ENCODE measurements around the gene RUFY1. TPM values are rescaled to one million over a fixed set of nuclear protein-coding genes. Genes with fewer than 3 reads are reported as not detected.

RUFY1 gene
- total RNA-seq, 1 experiment from 2014 or later, result 45.7 TPM

DNA sequence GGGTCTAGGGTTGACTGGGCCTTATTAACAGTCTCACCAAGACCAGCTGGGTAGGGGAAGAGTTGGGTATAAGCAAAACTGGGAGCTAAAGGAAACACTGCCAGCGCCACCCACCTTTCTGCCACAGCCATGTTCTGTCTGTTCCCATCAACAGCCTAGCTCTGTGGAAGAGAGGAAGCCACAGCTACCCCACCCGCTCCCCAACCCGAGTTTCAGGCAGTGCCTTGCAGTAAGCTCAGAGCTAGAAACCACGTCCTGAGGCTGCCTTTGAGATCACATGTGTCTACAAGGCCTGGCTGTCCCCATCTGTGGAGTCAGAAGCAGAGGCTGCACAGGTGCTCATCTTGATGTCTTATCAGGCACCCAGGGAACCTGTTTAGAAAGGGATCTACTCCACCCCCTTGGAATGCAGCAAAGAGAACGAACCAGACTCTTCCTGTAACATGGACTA lies 57.8 kb downstream of the RUFY1 start:
- Histone ChIP-seq H2AFZ (ENCODE audit: low read length) (no peak overlapping the region), H4K91ac (ENCODE audit: insufficient read length, low read depth, low read length) (no peak overlapping the region), H3K79me1 (ENCODE audit: insufficient read depth, low read depth, low read length, poor library complexity, severe bottlenecking) (no peaks in the 10 kb centered on the region), H3K18ac (ENCODE audit: insufficient read length, low read depth, low read length) (no peak overlapping the region), H3K27ac (ENCODE audit: insufficient read length, low read depth, low read length) (no peak overlapping the region), H2BK20ac (ENCODE audit: low read depth, low read length, poor library complexity, severe bottlenecking) (no peak overlapping the region), H4K5ac (ENCODE audit: insufficient read length, low read depth, low read length) (no peak overlapping the region), H2BK15ac (ENCODE audit: low read depth, low read length) (no peak overlapping the region), H3K79me2 (ENCODE audit: insufficient read depth, low read length) (no peaks in the 10 kb centered on the region), H3T11ph (ENCODE audit: low read length) (no peak overlapping the region), H4K8ac (replicated peaks; ENCODE audit: insufficient read length, low read depth, low read length) (no peak overlapping the region), H3K9me3 (ENCODE audit: control insufficient read depth, low read depth, low read length) (no peaks in the 10 kb centered on the region), H3K56ac (ENCODE audit: insufficient read length, low read depth, low read length) (no peak overlapping the region), H2BK120ac (ENCODE audit: low read depth, low read length, poor library complexity, severe bottlenecking) (no peak overlapping the region), H3K27me3 (ENCODE audit: insufficient read depth, low read length) (no peaks in the 10 kb centered on the region), H3K9ac (ENCODE audit: extremely low read depth, insufficient read length, low read length) (no peak overlapping the region), H2AK5ac (ENCODE audit: insufficient read length, low read length) (no peak overlapping the region), H3K23ac (ENCODE audit: insufficient read length, low read depth, low read length) (no peak overlapping the region), H2BK5ac (ENCODE audit: insufficient read length, low read length) (no peak overlapping the region), H3K4me1 (ENCODE audit: insufficient read depth, low read length) (no peaks in the 10 kb centered on the region), H4K20me1 (ENCODE audit: control insufficient read depth, insufficient read depth, insufficient read length) (no peaks in the 10 kb centered on the region), H3K23me2 (ENCODE audit: insufficient read length, low read depth, low read length, poor library complexity, severe bottlenecking) (no peaks in the 10 kb centered on the region), H2BK12ac (ENCODE audit: insufficient read length, low read depth, low read length) (no peak overlapping the region), H3K4me2 (ENCODE audit: insufficient read depth, insufficient read length, low read length) (no peak overlapping the region), H3K14ac (ENCODE audit: insufficient read depth, low read length) (no peak overlapping the region), H3K4ac (ENCODE audit: low read depth, low read length) (no peak overlapping the region)
- Mint-ChIP-seq H3K36me3 (ENCODE audit: insufficient read depth in 1 of 3, low read depth in 3 of 3) (peaks cover 24 to 91% (median 69%) of the 10 kb centered on the region in 3 experiments), H3K9me3 (no peaks in the 10 kb centered on the region; a peak in 1 of 5 replicates), H3K27me3 (ENCODE audit: low read depth) (peaks cover 1% of the 10 kb centered on the region), H3K27ac (peak overlapping the region in 2 of 3 experiments; percentile 25 to 92; a peak in 2 of 7 replicates), H3K4me1 (peaks cover 7 to 10% of the 10 kb centered on the region in 2 experiments; a peak in 1 of 4 replicates), H3K4me3 (no peak overlapping the region)
- no peak for DNase-seq
- TF ChIP-seq, protein P1, sequence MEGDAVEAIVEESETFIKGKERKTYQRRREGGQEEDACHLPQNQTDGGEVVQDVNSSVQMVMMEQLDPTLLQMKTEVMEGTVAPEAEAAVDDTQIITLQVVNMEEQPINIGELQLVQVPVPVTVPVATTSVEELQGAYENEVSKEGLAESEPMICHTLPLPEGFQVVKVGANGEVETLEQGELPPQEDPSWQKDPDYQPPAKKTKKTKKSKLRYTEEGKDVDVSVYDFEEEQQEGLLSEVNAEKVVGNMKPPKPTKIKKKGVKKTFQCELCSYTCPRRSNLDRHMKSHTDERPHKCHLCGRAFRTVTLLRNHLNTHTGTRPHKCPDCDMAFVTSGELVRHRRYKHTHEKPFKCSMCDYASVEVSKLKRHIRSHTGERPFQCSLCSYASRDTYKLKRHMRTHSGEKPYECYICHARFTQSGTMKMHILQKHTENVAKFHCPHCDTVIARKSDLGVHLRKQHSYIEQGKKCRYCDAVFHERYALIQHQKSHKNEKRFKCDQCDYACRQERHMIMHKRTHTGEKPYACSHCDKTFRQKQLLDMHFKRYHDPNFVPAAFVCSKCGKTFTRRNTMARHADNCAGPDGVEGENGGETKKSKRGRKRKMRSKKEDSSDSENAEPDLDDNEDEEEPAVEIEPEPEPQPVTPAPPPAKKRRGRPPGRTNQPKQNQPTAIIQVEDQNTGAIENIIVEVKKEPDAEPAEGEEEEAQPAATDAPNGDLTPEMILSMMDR (conservative IDR thresholded peaks at IDR 0.05), result no peak
- no CpG with 5 or more reads among the region's 5 CpGs for WGBS (ENCODE audit: extremely low coverage, insufficient read length, low lambda C conversion rate)

Measured in H9 (cell line).